Tibial nerve (tissue), 4 donors: ENCODE data around the gene SEPTIN11. TPM values are rescaled to one million over a fixed set of nuclear protein-coding genes. Genes with fewer than 3 reads are reported as not detected.
A peak's percentile ranks its signal among the peaks of the same experiment; 100 is the strongest.

Experiments
- DNase-seq, 2 donors: peaks; one replicate each; pipeline ENCODE4 v3.0.0-alpha.2; 2019; ENCODE audit warnings: low spot score in 2 of 2
- H3K27ac ChIP-seq, 4 donors: fragments of 200-600 bp; sonication (generic) in 3 of 4; one replicate each; pipeline ENCODE4 v1.5.1; 2017 to 2019; ENCODE audit warnings: mild to moderate bottlenecking in 1 of 4
- H3K27me3 ChIP-seq, 2 donors: fragments of 200-600 bp; sonication (generic) in 1 of 2; one replicate each; pipeline versions ENCODE4 v1.5.1 to v1.6.0; 2017 to 2019
- H3K36me3 ChIP-seq, 3 donors: fragments of 200-600 bp; sonication (generic); one replicate each; pipeline ENCODE4 v1.5.1; 2018 to 2019
- H3K4me1 ChIP-seq, 4 donors: fragments of 200-600 bp; sonication (generic) in 3 of 4; one replicate each; pipeline ENCODE4 v1.5.1; 2017 to 2019
- H3K4me3 ChIP-seq, 4 donors: fragments of 200-600 bp; sonication (generic) in 3 of 4; one replicate each; pipeline ENCODE4 v1.5.1; 2017 to 2019; ENCODE audit warnings: mild to moderate bottlenecking in 1 of 4, moderate library complexity in 1 of 4
- H3K9me3 ChIP-seq, 4 donors: fragments of 200-600 bp; sonication (generic) in 3 of 4; one replicate each; pipeline ENCODE4 v1.5.1; 2017 to 2019
- CTCF ChIP-seq, 5 experiments: fragments of 200-600 bp in 3 of 5; fragments of 450-650 bp in 2 of 5; sonication (generic) in 3 of 5; IDR thresholded peaks; one replicate each; pipeline ENCODE4 v1.5.1; 2016 to 2019; ENCODE audit warnings: antibody characterized with exemption in 5 of 5, mild to moderate bottlenecking in 3 of 5, moderate library complexity in 2 of 5
- EP300 ChIP-seq, 2 donors: sonication (generic); formaldehyde crosslinking; IDR thresholded peaks; one replicate each; pipeline ENCODE4 v1.6.1; 2017; ENCODE audit warnings: antibody characterized with exemption in 2 of 2, mild to moderate bottlenecking in 1 of 2
- POLR2A ChIP-seq, 2 donors: fragments of 450-650 bp; IDR thresholded peaks; one replicate each; pipeline ENCODE4 v1.6.1; 2017; ENCODE audit warnings: antibody characterized with exemption in 2 of 2, mild to moderate bottlenecking in 2 of 2, moderate library complexity in 2 of 2
- WGBS, 2 donors: methylation state at CpG; one replicate each; pipeline ENCODE4 v1.1.5; 2018; 5-methylcytosine and 5-hydroxymethylcytosine counted together
- total RNA-seq, 4 donors: library from RNA; depleted of rRNA; stranded (reverse); fragments of >200 nt; gene quantifications; one replicate each; pipeline ENCODE4 v1.1.0, GENCODE V29; 2016

Gene SEPTIN11
- total RNA-seq, 4 donors from 2014 or later = 111 to 205 (median 176) TPM

DNA sequence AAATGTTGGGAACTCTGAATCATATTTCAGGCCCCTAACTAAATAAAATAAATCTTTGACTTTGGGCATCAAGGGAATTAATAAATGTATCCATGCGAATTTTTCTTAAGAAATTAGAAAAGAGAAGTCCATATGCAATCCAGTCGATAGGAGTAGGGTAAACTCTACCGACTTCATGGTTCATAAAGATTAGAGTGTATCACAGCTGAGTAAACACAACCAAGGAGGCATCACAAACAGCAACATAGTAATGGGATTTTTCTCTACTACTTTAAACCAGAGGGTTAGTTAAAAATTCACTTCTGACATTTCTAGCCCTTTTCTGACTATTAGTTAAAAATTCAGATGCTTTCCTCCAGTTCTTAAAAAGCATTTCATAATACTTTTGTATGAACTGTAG is 19.9 kb downstream of the SEPTIN11 start:
- Histone ChIP-seq H3K4me3 (no peak overlapping the region), H3K9me3 (no peaks in the 10 kb centered on the region), H3K4me1 (peaks cover 0 to 39% (median 3%) of the 10 kb centered on the region in 4 donors), H3K36me3 (no peaks in the 10 kb centered on the region), H3K27me3 (no peaks in the 10 kb centered on the region), H3K27ac (peak overlapping the region in 2 of 4 donors; percentile 60 to 68)
- WGBS, 2 donors = 63 to 72% methylated on average over 3 of the region's 3 CpGs
- TF ChIP-seq EP300 (IDR thresholded peaks at IDR 0.05) = no peak
- no peak for TF ChIP-seq POLR2A (IDR thresholded peaks at IDR 0.05)
- TF ChIP-seq CTCF (IDR thresholded peaks at IDR 0.05) = no peak
- no peak for DNase-seq

GRCh38 chr4:76969941-76970529 is 20.5 kb downstream of the SEPTIN11 start:
- TF ChIP-seq POLR2A (IDR thresholded peaks at IDR 0.05) (no peak), CTCF (IDR thresholded peaks at IDR 0.05) (no peak), EP300 (IDR thresholded peaks at IDR 0.05) (no peak)
- Histone ChIP-seq H3K27ac (peak overlapping the region in 1 of 4 donors; percentile 60), H3K4me3 (no peak overlapping the region), H3K4me1 (peaks cover 0 to 39% (median 3%) of the 10 kb centered on the region in 4 donors), H3K27me3 (no peaks in the 10 kb centered on the region), H3K36me3 (no peaks in the 10 kb centered on the region), H3K9me3 (no peaks in the 10 kb centered on the region)
- 72 to 74% methylated on average over 5 of the region's 5 CpGs for WGBS, 2 donors
- DNase-seq = no peak

DNA sequence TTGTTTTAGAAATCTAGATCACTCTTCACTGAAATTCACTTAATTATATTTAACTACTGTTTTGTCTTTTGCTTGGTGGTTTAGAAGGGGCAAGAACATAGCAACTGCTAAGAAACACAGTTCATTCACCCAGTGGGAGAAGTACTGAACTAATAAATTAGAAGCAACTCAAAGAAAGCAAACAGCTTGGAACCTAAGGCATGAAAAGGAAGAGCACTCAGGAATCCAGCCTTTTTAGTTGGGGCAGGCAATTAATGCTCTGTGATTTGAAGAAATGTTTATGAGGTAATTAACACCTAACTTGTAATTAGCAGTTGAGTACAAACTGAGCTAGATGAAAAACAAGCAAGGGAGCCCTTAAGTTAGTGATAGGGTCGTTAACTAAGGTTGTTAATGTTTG is 22.8 kb downstream of the SEPTIN11 start:
- Histone ChIP-seq H3K4me3 (no peak overlapping the region), H3K9me3 (no peaks in the 10 kb centered on the region), H3K27ac (no peak overlapping the region), H3K4me1 (peaks cover 0 to 37% (median 3%) of the 10 kb centered on the region in 4 donors), H3K36me3 (no peaks in the 10 kb centered on the region), H3K27me3 (no peaks in the 10 kb centered on the region)
- 77 to 78% methylated on average over 1 of the region's 1 CpG for WGBS, 2 donors
- DNase-seq = no peak
- TF ChIP-seq CTCF (IDR thresholded peaks at IDR 0.05) = no peak
- TF ChIP-seq POLR2A (IDR thresholded peaks at IDR 0.05) = no peak
- no peak for TF ChIP-seq EP300 (IDR thresholded peaks at IDR 0.05)

GRCh38 chr4:76974150-76974549 is 24.6 kb downstream of the SEPTIN11 start:
- Histone ChIP-seq H3K27me3 (no peaks in the 10 kb centered on the region), H3K4me1 (peaks cover 0 to 34% (median 3%) of the 10 kb centered on the region in 4 donors), H3K9me3 (no peaks in the 10 kb centered on the region), H3K27ac (no peak overlapping the region), H3K36me3 (no peaks in the 10 kb centered on the region), H3K4me3 (no peak overlapping the region)
- WGBS, 2 donors = 75 to 91% methylated on average over 2 of the region's 2 CpGs
- TF ChIP-seq CTCF (IDR thresholded peaks at IDR 0.05) (no peak), EP300 (IDR thresholded peaks at IDR 0.05) (no peak)
- no peak for DNase-seq

DNA sequence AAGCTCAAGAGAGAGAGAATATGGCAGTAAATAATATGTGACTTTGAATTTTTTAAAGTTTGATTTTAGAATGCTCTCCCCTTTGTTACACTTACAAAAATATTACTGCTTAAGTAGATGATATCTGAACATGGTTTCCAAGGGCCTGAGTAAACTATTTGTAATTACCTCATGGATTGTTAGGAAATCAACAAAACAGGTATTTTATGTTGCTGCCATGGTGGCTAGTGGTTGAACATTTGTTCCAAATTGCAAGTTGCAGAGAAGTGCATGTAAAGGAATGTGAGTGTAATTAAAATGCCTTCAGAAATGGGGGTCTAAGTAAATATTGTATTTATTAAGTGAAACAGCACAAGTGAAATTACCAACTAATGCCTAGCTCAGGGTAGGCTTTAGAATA is 27.6 kb downstream of the SEPTIN11 start:
- Histone ChIP-seq H3K4me1 (peaks cover 0 to 40% (median 12%) of the 10 kb centered on the region in 4 donors), H3K9me3 (no peaks in the 10 kb centered on the region), H3K4me3 (no peak overlapping the region), H3K27me3 (no peaks in the 10 kb centered on the region), H3K27ac (no peak overlapping the region), H3K36me3 (no peaks in the 10 kb centered on the region)
- TF ChIP-seq CTCF (IDR thresholded peaks at IDR 0.05) (no peak), EP300 (IDR thresholded peaks at IDR 0.05) (no peak), POLR2A (IDR thresholded peaks at IDR 0.05) (no peak)
- DNase-seq = no peak
